GM18909 (cell line): ENCODE measurements around the gene CDH23.
A peak's percentile ranks its signal among the peaks of the same experiment; 100 is the strongest.

Experiments
- ATAC-seq: cut with Tn5 transposase; IDR thresholded peaks from one replicate; pipeline ENCODE4 v1.9.1; 2021; ENCODE audit warnings: mild to moderate bottlenecking; ENCODE audit not compliant: unreplicated experiment, poor library complexity

The CDH23 gene

GRCh38 chr10:71641986-71642385 lies 245.3 kb downstream of the CDH23 start:
- no peak for ATAC-seq

- ATAC-seq, result peak; percentile 10
Measured at GRCh38 chr10:71643904-71644303, 247.2 kb downstream of the CDH23 start.

GRCh38 chr10:71644307-71645180 lies 247.8 kb downstream of the CDH23 start:
- peak; percentile 39 for ATAC-seq

GRCh38 chr10:71645185-71645584 lies 248.5 kb downstream of the CDH23 start:
- no peak for ATAC-seq

- ATAC-seq, result no peak
Measured at GRCh38 chr10:71646037-71646436, 249.3 kb downstream of the CDH23 start.

- ATAC-seq, result no peak
Measured at GRCh38 chr10:71646592-71647292, 250.0 kb downstream of the CDH23 start.

GRCh38 chr10:71647526-71648253 lies 251.0 kb downstream of the CDH23 start:
- ATAC-seq, result no peak

- no peak for ATAC-seq
Measured at GRCh38 chr10:71648254-71648932, 251.7 kb downstream of the CDH23 start.

- ATAC-seq, result no peak
Measured at GRCh38 chr10:71648933-71649320, 252.2 kb downstream of the CDH23 start.

GRCh38 chr10:71649631-71650030 lies 252.9 kb downstream of the CDH23 start:
- no peak for ATAC-seq

- no peak for ATAC-seq
Measured at GRCh38 chr10:71650397-71650796, 253.7 kb downstream of the CDH23 start.

GRCh38 chr10:71651428-71651827 lies 254.7 kb downstream of the CDH23 start:
- no peak for ATAC-seq

- no peak for ATAC-seq
Measured at GRCh38 chr10:71651928-71652327, 255.2 kb downstream of the CDH23 start.

GRCh38 chr10:71653044-71653443 lies 256.3 kb downstream of the CDH23 start:
- no peak for ATAC-seq

GRCh38 chr10:71656220-71656619 lies 259.5 kb downstream of the CDH23 start:
- no peak for ATAC-seq

GRCh38 chr10:71657604-71658466 lies 261.1 kb downstream of the CDH23 start:
- no peak for ATAC-seq

GRCh38 chr10:71658467-71658745 lies 261.7 kb downstream of the CDH23 start:
- ATAC-seq, result no peak

- no peak for ATAC-seq
Measured at GRCh38 chr10:71659111-71659634, 262.5 kb downstream of the CDH23 start.

- no peak for ATAC-seq
Measured at GRCh38 chr10:71659737-71660136, 263.0 kb downstream of the CDH23 start.
